WTC11 (cell line): ENCODE data around the gene MEN1. TPM values are rescaled to one million over a fixed set of nuclear protein-coding genes. Genes with fewer than 3 reads are reported as not detected.

Experiments used
- ATAC-seq: fragments of 200-7000 bp; cut with Tn5 transposase; 2 replicates; pipeline ENCODE4 v1.10.0; 2021; ENCODE audit warnings: mild to moderate bottlenecking, moderate library complexity
- CTCF ChIA-PET: fragments of 300-600 bp; sonication (Branson Sonifier 250); formaldehyde crosslinking; loops from one replicate; lab custom pipeline; 2021; ENCODE audit warnings: antibody characterized with exemption; lab: Charles Lee
- POLR2A ChIA-PET: fragments of 350-600 bp; sonication (Branson Sonifier 250); formaldehyde crosslinking; loops from one replicate; lab custom pipeline; 2021; ENCODE audit warnings: antibody characterized with exemption; lab: Charles Lee
- DNase-seq: peaks from one replicate; pipeline ENCODE4 v3.0.0; 2021; ENCODE audit warnings: low spot score
- H3K27ac Mint-ChIP-seq: 2 replicates; pipeline ENCODE4 v1.8.0; 2021; ENCODE audit warnings: mixed read lengths
- H3K27me3 Mint-ChIP-seq: 2 replicates; pipeline ENCODE4 v1.8.0; 2021; ENCODE audit warnings: low read depth, mild to moderate bottlenecking, moderate library complexity, mixed read lengths
- H3K36me3 Mint-ChIP-seq: 2 replicates; pipeline ENCODE4 v1.8.0; 2021; ENCODE audit warnings: mixed read lengths
- H3K4me1 Mint-ChIP-seq: 2 replicates; pipeline ENCODE4 v1.8.0; 2022; ENCODE audit warnings: mixed read lengths
- H3K4me3 Mint-ChIP-seq: 2 replicates; pipeline ENCODE4 v1.8.0; 2021; ENCODE audit warnings: mild to moderate bottlenecking, moderate library complexity, mixed read lengths
- H3K9me3 Mint-ChIP-seq: 2 replicates; pipeline ENCODE4 v1.8.0; 2021; ENCODE audit warnings: mixed read lengths
- ATF6 ChIP-seq: sonication (generic); formaldehyde crosslinking; IDR thresholded peaks from 2 replicates; pipeline ENCODE4 v1.8.1; 2023; ENCODE audit warnings: mild to moderate bottlenecking, missing genetic modification reagents
- CTCF ChIP-seq: fragments of 200-600 bp; IDR thresholded peaks from 2 replicates; pipeline ENCODE4 v1.8.0; 2022; ENCODE audit warnings: antibody characterized with exemption
- E2F5 ChIP-seq: sonication (generic); formaldehyde crosslinking; IDR thresholded peaks from 2 replicates; pipeline ENCODE4 v1.8.1; 2022; ENCODE audit warnings: mild to moderate bottlenecking, moderate library complexity, missing genetic modification reagents
- EMX1 ChIP-seq: fragments of 250-450 bp; sonication (Bioruptor Pico); IDR thresholded peaks from 2 replicates; pipeline ENCODE4 v1.8.0; 2021; ENCODE audit warnings: mild to moderate bottlenecking
- ETV6 ChIP-seq: sonication (generic); formaldehyde crosslinking; IDR thresholded peaks from 2 replicates; pipeline ENCODE4 v1.8.1; 2022; ENCODE audit warnings: mild to moderate bottlenecking, missing genetic modification reagents
- FOXK1 ChIP-seq: sonication (generic); formaldehyde crosslinking; IDR thresholded peaks from 2 replicates; pipeline ENCODE4 v1.8.0; 2022; ENCODE audit warnings: mild to moderate bottlenecking, moderate library complexity, missing genetic modification reagents
- PREB ChIP-seq: sonication (generic); formaldehyde crosslinking; IDR thresholded peaks from 2 replicates; pipeline ENCODE4 v1.8.1; 2022; ENCODE audit warnings: mild to moderate bottlenecking, missing genetic modification reagents, moderate library complexity, borderline replicate concordance
- ZBTB21 ChIP-seq: sonication (generic); formaldehyde crosslinking; IDR thresholded peaks from 2 replicates; pipeline ENCODE4 v1.8.1; 2023; ENCODE audit warnings: mild to moderate bottlenecking, missing genetic modification reagents, borderline replicate concordance
- ZBTB43 ChIP-seq: sonication (generic); formaldehyde crosslinking; IDR thresholded peaks from 2 replicates; pipeline ENCODE4 v1.8.1; 2023; ENCODE audit warnings: mild to moderate bottlenecking, missing genetic modification reagents
- ZNF219 ChIP-seq: sonication (generic); formaldehyde crosslinking; IDR thresholded peaks from 2 replicates; pipeline ENCODE4 v1.8.0; 2023; ENCODE audit warnings: missing genetic modification reagents, mild to moderate bottlenecking, borderline replicate concordance
- ZNF232 ChIP-seq: sonication (generic); formaldehyde crosslinking; IDR thresholded peaks from 2 replicates; pipeline ENCODE4 v1.8.0; 2022; ENCODE audit warnings: mild to moderate bottlenecking, missing genetic modification reagents
- ZNF512 ChIP-seq: sonication (generic); formaldehyde crosslinking; IDR thresholded peaks from 2 replicates; pipeline ENCODE4 v1.8.1; 2022; ENCODE audit warnings: missing genetic modification reagents, borderline replicate concordance
- ZNF671 ChIP-seq: fragments of 250-450 bp; sonication (Bioruptor Pico); IDR thresholded peaks from 2 replicates; pipeline ENCODE4 v1.8.0; 2021; ENCODE audit warnings: mild to moderate bottlenecking
- total RNA-seq: library from RNA; stranded (reverse); gene quantifications from 3 replicates; pipeline ENCODE4 v1.2.3, GENCODE V29; 2021

MEN1 gene
- total RNA-seq, 1 experiment from 2014 or later, result 47.1 TPM

GRCh38 chr11:64755681-64756361, 54.5 kb downstream of the MEN1 start (continued):
- TF ChIP-seq ETV6 (CRISPR knock-in tag) (no peak), FOXK1 (CRISPR knock-in tag) (no peak), ZNF671 (CRISPR knock-in tag) (no peak), ATF6 (CRISPR knock-in tag) (no peak), PREB (no peak), ZNF512 (no peak), CTCF (no peak), ZNF232 (CRISPR knock-in tag) (no peak), ZBTB43 (CRISPR knock-in tag) (no peak)

- H3K4me1 Mint-ChIP-seq, result peaks cover 34% of the 10 kb centered on the region
- DNase-seq (no peak), ATAC-seq (no peak)
- no peak overlapping the region for H3K4me3 Mint-ChIP-seq
- H3K9me3 Mint-ChIP-seq, result no peaks in the 10 kb centered on the region
- no peak overlapping the region for H3K27ac Mint-ChIP-seq
- TF ChIP-seq ZBTB21 (CRISPR knock-in tag), result no peak
- no peak for TF ChIP-seq EMX1 (CRISPR knock-in tag)
- no peak for TF ChIP-seq E2F5 (CRISPR knock-in tag)
- no peak for TF ChIP-seq ZNF219 (CRISPR knock-in tag)
- no peak for TF ChIP-seq CTCF
- H3K27me3 Mint-ChIP-seq, result no peaks in the 10 kb centered on the region; the same call in 1 of the 2 replicates
- CTCF ChIA-PET, result interaction anchor here (1.0 to 4.9 kb wide), 2 partner anchors 10 to 11 kb away, joined by 3 to 30 read pairs; partner anchors contain the start of gene RASGRP2
- POLR2A ChIA-PET, result no interaction called here
- no peaks in the 10 kb centered on the region for H3K36me3 Mint-ChIP-seq
Measured at GRCh38 chr11:64754919-64755662, 55.3 kb downstream of the MEN1 start.
